Adrenal gland (tissue), 5 donors: ENCODE measurements around the gene PTPRD.

Experiments used
- CTCF ChIP-seq, 6 experiments: fragments of 450-650 bp in 4 of 6; fragments of 200-600 bp in 2 of 6; sonication (generic) in 1 of 6; IDR thresholded peaks; 1 replicate in 5 of 6; 2 replicates in 1 of 6; pipeline versions ENCODE4 v1.5.1 to v1.8.0; 2016 to 2021; ENCODE audit warnings: antibody characterized with exemption in 6 of 6, mild to moderate bottlenecking in 2 of 6, moderate library complexity in 1 of 6
- POLR2A ChIP-seq, 2 donors: fragments of 450-650 bp; IDR thresholded peaks; one replicate each; pipeline ENCODE4 v1.6.1; 2017; ENCODE audit warnings: antibody characterized with exemption in 2 of 2, mild to moderate bottlenecking in 2 of 2, moderate library complexity in 1 of 2
- donor health status: DM: no; HTN: no; CAD: no.

GRCh38 chr9:9212963-9213362 is 1399.8 kb downstream of the PTPRD start:
- no peak for TF ChIP-seq CTCF (IDR thresholded peaks at IDR 0.05)
- TF ChIP-seq POLR2A (IDR thresholded peaks at IDR 0.05) = no peak
